NCI-H1694 treated with DMSO at 0.1 percent for 48 hours (cell line): ENCODE results near the gene FMO1.
"Not testable (repeated sequence)": the region's sequence is repeated elsewhere in the genome, so short reads cannot be mapped to it uniquely, and the experiment has no call there.

ENCODE experiments used
- DNase-seq: peaks from one replicate; lab custom pipeline; 2025; lab: John Stamatoyannopoulos, UW

The FMO1 gene

DNA sequence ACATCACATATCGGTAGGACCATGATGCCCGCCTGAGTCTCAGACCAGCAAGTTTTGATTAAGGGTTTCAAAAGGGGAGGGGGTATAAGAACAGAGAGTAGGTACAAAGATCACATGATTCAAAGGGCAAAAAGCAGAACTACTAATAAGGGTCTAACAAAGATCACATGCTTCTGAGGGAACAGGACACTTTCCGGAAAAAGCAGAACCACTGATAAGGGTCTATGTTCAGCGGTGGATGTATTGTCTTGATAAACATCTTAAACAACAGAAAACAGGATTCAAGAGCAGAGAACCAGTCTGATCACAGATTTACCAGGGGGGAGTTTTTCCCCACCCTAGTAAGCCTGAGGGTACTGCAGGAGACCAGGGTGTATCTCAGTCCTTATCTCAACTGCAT lies 12.1 kb upstream of the FMO1 start:
- not testable (repeated sequence) for DNase-seq

DNA sequence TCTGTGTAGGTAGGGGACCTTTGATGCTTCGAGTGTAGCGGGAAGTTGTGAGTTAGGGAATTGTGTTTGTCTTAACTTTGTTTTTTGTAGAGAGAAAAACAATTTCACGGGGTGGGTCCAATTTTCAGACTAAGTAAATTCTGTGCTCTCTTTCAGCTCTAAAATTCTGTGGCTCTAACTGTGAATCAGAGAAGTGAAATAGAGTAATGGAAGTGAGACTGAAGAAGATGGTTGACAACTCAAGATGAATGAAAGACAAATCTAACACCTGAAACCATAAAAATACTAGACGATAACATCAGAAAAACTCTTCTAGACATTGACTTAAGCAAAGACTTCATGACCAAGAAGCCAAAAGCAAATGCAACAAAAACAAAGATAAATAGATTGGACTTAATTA lies 4.4 kb upstream of the FMO1 start:
- no peak for DNase-seq

DNA sequence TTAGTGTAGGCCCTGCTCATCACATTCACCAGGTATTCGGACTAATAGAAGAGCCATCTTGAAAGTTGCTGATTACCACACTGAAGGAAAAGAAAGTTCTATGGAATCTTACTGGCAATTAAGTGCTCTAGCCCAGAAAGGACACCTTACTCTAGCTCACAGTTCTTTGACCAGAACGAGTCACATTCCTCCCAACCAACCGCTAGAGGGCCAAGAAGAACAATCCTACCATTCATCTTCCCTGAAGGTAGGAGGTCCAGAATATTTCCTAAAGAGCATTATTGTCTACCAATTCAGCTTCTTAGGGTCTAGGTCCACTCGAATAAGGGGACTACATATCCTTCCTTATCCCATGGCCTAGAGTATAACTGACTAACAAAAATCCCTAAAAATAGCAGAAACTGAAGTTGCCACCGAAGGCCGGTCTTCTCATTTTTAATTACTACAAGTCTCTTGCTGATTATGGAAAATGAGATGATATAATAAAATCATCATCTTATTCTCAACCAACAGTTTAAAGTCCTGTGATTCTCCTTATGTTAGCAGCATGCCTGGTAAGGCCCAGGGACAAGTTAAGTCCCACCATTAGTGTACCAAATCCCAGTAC lies 2.7 kb upstream of the FMO1 start:
- DNase-seq = no peak

DNA sequence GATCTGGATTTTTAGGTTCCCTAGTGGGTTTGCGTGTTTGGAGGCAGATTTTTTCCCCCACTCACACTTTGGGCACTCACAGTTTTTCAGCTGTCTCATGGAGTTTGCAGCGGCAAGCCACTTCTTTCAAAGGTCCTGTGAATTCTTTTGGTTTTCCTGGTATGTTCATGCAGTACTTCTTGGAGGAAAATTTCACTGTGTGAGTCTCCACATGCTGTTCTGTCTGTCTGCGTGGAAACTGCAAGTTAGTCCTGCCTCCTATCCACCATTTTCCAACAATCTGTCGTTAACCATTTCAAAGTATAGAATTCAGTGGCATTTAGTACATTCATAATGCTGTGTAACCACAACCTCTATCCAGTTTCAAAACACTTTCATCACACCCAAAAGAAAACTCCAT lies 793 bp upstream of the FMO1 start:
- no peak for DNase-seq

DNA sequence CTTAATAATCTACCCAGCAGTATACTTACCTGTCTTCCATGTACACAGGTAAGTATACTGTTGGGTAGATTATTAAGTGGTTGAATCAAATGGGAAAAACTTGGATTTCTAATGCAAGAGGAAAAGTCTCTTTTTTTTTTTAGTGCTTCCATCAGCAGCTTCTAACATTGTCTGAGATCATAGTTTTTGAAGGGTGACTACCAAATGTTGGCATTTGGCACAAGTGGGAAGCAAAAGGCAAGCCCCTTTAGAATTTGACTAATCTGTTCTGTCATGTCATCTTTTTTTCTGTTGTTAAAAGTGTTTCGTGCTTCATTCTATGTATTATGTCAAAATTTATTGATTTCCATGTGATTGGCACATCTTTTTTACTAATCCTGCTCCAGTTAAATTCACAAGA lies 547 bp downstream of the FMO1 start:
- no peak for DNase-seq

DNA sequence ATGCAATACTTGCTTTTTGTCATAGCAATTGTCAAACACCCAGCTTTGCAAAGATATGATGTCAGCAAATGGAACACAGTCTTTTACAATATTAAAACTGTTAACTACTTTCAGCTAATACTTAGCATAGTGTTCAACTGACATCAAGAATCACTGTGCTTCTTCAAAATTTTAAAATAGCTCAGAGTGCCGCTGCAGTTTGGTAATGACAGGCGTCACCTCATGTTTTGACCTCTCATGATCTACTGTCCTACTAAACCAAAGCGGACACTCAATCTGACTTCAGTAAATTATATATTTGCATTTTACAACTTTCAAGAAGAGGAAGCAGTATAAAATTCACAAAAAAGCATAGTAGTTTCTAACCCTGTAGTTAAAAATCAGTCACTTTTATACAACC lies 2.0 kb downstream of the FMO1 start:
- no peak for DNase-seq

DNA sequence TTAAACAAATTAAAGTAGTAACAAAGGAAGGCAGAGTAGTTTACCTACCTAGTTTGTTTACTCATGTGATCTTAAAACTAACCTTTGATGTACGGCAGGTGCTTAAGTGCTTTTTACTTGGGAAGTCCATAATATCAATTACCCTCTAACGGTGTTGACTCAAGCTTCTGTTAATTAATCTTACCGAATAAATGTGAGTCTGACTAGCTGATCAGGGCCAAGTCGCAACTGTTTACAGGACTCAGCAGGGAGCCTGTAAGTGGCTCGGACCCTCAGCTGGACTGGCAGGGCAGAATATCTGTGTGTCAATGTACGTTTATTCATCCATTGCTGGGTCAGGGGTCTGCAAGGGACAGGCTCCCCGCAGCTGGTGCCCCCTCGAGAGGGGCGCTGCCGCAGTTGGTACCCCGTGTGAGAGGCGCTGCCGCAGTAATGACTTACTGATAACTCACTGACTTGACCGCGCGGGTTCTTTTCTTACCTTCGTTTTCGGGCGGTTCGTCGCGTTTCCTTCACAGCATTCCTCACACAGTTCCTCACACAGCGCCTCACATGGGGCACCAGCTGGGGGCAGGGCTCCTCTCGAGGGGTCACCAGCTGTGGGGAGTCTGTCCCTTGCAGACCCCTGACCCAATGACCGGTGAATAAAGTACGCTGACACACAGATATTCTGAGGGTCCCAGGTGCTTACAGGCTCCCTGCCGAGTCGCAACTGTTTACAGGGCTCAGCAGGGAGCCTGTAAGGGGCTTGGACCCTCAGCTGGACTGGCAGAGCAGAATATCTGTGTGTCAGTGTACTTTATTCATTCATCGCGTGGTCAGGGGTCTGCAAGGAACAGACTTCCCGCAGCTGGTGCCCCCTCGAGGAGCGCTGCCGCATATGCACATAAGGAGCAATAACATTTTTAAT lies 3.0 kb downstream of the FMO1 start:
- no peak for DNase-seq

DNA sequence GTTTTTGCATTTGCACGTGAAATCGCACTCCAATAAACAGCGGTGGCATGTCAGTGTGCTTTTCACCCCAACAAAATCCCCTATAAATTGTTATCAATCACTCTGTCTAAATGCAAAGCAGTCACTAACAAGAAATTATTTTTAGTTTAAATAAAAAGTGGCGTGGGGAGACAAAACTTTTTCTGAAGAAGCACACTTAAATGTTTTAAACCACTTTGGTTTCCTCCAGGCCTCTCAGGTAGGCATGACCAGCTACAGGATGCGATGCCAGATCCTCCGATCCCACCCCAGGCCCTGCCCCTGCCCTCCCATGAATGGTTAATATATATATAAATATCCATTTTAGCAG lies 3.6 kb downstream of the FMO1 start:
- no peak for DNase-seq

DNA sequence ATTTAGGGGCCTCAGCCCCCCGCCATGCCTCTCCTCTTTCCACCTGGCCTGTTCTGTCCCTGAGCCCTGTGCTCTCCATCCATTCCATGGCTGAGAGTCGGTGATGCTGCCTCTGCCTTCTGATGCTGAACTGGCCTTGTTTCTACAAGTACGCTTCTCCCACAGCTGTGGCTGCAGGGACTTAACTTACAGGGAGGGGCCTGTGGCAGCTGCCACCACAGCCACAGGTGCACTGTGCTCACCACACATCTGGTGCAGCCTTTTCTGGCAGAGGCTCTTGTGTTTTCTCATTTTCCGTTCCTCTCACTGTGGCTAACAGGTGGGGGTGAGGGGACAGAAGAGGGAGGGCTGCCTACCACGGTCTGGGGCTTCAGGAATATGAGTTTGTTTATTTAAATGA lies 4.2 kb downstream of the FMO1 start:
- DNase-seq = no peak

DNA sequence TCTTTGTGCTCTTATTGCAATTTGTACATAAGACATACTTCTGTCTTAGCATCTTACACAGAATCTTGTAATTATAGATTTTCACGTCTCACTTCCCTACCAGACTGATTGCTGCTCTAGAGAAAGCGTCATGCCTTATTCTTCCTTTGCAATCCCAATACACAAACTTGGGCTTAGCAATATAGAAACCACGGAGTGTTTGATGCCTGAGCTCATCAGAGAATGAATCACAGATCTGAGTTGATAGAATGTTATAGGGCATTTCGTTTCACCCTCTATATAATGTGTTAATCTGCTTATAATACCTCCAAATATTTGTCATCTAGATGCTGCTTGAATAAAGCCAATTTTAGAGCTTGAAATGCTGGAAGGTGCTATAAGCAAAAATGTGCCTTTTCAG lies 6.6 kb downstream of the FMO1 start:
- DNase-seq = no peak

DNA sequence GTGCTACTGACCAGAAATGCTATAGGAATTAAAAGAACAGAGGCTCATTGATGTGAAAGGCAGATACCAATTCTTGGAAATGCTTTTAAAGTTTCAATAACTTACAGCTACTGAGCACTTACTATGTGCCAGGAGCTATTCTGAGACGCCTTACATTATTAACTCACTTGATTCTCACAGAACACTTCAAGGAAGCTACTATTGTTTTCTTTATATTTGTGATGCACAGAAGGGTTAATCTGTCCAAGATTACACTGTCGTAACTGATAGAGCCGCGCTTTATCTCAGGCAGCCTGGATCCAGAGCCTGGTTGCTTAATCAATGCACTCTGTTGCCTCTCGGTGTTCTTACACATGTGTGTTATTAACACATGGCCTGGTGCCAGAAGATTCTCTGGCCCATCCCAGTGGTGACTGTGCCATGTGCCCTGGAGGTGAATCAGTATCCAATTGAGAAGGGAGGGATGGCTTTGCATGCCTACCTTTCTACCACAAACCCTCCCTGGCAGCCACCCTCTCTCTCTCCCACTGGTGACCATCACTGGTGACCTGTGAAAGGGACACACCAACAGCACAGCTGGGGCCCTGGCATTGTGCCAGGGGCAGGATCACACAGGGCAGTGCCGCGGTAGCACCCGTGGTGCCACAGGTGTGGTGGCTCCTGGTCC lies 8.8 kb downstream of the FMO1 start:
- no peak for DNase-seq

DNA sequence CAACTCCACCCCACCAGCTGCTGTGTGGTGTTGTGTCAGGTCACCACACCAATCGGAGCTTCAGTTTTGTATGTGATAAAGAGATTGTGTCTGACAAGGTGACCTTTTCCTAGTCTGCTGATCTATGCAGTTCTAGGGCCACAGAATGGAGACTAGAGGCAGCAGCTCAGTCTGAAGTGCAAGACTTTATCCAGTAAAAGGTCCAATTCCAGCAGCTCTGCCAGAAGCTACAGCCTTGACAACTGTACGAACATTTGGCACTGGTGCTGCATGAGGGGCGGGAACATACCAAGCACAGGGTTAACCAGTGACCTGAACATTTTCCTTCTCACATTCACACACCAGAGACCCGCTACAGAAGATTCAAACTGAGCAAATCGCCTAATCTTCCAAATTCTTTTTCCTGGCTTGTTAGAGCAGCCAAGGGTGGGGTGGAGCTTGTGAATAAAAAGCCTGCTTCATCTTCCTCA lies 9.3 kb downstream of the FMO1 start:
- DNase-seq = no peak

DNA sequence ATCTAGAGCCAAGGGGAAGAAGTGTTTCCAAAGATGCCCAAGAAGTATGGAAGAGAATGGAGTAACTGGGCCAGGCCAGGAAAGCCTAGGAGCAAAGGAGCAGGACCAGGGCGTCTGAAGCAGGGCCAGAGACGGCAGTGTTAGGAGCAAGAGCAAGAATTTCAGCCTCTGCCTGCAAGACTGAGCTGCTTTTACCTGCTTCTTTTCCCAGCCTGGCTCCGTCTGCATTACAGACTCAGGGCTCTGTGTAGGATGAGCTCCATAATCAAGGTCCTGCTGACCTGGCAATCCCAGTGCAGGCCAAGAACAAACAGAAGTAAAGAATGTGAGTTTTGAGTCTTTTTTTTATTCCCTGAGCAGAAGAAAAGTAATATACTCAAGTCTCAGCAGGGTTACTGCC lies 10.1 kb downstream of the FMO1 start:
- no peak for DNase-seq

DNA sequence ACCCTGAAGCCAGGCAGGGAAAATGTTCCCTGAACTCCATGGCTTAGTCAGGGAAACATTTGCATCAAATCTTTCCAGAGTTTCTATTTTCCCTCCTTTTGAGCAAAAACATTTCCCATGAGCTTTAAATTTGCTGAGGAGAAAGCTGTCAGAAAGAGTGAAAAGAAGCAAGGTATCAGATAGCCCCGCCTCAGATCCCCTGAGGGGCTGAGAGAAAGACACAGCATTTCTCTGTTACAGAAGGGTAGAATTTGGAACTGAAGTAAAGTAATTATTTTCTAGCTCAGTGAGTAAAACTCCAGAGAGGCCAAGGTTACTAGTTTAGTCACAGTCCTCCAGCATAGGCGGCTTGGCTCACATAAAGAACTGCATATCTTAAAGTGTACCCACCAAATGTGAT lies 10.6 kb downstream of the FMO1 start:
- DNase-seq = no peak

DNA sequence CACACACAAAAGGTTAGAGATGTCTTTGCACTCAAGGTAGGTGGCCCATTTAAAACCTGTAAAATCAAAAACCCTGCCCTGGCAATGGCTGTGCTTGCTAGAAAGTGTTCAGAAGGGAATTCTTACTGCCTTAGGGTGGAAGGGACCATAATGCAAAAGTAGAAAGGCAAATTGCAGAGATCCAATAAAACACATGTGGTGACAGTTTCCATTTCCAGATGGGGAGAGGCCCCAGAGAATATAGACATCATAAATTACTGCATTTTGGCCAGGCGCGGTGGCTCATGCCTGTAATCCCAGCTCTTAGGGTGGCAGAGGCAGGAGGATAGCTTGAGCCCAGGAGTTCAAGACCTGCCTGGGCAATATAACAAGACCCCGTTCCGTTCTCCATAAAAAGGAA lies 13.0 kb downstream of the FMO1 start:
- no peak for DNase-seq

DNA sequence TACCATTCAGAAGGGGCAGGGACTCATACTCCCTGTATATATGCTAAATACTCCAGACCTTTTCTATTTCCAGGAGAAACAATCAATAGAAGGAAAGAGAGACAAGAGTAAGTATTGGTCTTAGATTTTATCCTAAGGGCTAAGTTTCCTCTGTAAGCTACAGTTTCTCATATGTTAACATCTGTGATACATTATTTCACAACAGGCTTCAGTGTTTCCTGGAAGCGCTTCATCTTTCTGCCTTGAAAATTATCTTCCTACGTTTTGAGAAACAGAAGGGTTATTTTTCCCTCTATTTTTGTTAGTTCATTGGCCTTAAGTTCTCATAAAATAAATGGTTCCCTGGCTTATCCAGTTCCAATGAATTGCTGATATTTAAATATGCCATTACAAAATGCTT lies 15.6 kb downstream of the FMO1 start:
- no peak for DNase-seq

DNA sequence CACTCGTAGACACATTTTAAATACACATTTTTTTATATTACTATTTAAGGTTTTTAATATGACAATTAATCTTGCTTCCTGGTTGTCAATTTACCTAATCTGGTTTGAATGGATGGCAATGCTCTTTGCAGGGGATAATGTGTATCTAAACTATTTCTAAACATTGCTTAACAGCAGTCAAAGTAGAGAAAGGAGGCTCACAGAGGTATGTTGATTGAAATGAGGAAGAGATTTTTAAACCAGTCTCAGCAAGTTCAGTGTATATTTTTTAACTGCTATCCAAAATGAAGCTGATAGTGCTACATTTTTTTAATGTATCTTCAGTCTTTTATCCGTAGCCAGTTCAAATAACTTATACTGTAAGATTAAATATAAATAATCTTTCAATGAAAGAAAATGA lies 17.4 kb downstream of the FMO1 start:
- DNase-seq = no peak

DNA sequence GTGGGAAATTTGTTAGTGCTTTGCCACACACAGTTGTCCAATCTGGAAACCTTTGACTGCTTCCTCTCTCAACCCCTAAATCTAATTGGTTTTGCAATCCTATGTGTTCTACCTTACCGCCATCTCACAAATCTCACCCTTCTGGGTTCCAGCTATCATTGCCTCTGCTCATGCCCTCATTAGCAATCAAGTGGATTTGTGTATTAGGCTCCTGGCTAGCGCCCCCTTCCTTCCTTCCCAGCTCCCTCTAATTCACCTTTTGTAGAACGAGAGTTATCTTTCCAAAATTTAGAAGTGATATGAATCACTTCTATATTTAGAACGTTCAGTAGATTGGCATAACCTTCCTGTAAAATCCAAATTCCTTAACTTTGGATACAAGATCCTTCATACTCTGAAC lies 18.6 kb downstream of the FMO1 start:
- no peak for DNase-seq

DNA sequence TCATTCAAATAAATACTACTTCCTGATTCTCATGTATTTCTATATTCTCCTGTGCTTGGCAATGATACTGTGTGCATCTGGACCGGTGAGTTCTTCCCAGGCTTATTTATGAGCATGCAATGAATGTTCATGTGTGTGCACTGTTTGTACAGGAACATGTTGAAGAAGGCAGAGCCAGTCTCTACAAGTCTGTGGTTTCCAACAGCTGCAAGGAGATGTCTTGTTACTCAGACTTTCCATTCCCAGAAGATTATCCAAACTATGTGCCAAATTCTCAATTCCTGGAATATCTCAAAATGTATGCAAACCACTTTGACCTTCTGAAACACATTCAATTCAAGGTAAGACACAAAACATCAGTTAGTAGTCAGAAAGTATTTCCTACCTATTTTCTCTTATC lies 19.1 kb downstream of the FMO1 start:
- no peak for DNase-seq

DNA sequence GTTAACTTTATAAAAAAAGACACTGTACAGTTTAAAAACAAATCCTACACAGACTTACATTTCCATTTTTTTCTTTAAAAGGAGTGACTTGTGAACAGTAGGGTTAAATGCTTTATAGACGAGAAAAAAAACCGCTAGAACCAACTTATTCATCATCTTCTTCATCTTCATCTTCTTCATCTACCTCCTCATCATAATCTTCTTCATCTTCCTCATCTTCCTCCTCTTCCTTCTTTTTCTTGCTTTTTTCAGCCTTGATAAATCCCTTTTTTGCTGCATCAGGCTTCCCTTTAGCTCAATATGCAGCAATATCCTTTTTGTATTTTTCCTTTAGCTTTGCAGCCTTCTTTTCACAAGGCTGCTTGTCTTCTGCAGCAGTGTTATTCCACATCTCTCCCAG lies 22.5 kb downstream of the FMO1 start:
- DNase-seq = no peak

DNA sequence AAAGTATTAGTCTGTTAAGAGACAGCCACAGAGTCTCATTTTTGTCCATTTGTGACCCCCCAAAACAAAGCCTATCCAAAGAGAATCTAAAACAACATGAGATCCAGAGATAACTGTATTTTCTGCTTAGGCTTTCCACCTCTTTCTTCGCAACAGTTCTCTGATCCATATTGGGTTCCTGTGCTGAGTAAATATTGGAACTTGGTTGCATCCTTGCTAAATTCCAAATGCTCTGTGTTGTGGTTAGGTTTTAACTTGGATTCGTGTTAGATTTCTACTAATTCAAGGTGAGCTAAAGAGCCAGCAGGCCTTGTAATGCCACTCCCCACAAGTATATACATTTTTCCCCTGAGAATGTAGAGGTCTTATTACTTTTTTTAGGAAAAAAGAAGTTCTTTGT lies 29.2 kb downstream of the FMO1 start:
- no peak for DNase-seq

DNA sequence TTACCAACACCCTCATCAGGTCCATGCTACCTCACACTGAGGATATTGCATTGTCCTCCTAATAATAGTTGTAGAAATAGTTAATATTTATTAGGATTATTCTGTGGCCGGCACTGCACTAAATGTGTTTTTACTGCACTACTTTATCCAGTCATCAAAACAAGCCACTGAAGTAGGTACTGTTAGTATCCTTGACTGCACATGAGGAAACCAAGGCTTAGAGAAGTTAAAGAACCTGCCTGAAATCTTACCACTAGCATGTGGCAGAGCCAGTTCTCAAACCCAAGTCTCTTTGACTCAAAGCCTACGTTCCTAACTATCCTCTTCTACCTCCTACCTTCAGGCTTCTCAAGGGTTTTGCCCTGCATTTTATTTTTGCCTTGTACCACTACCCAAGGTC lies 30.9 kb downstream of the FMO1 start:
- no peak for DNase-seq

DNA sequence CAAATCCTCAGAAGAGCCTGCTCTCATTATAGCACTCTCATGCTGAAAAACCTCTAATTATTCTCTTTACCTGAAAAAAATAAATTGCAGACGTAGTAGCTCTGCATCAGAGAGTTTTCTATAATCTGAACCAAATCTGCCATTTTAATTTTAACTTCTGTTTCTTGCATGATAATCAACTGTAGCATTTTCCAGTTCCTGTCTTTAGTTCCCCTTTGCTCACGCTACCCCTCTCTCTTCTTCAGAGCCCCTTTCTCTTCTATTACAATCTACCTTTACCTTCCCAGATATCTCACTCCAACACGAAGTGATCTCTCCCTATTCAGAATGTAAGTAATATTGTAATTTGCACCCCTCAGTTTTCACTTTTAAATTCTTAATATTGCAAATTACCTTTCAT lies 31.4 kb downstream of the FMO1 start:
- no peak for DNase-seq
